ENCODE results near the gene ELAVL4.

The ELAVL4 gene

DNA sequence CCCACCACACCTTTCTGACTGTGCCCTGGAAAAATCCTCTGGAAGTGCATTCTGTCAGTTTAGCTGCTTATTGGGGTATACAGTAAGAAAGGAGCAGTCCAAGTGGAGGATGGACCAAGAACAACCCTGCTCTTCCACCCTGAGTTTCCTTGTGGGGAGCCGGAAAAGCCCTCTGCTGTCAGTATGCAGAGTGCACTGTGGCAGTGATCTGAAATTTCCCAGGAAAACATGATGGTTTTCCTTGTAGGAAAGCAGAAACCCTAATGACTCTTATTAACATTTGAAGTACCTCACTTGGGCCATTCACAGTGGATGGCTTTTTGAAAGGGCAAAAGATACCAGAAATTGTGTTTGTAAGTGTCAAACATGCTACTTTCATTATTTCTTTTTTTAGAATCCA, 20.5 kb downstream of the ELAVL4 start:
- no peak for DNase-seq (ENCODE audit: low read depth, low spot score)
- in situ Hi-C loops (cut with HindIII; ENCODE audit: low sequenced_read_pairs): no loop called here
- no peak overlapping the region for H3K4me3 ChIP-seq (ENCODE audit: low read depth, low read length)
- TF ChIP-seq CTCF (IDR thresholded peaks at IDR 0.05; ENCODE audit: low read depth, low read length): no peak

DNA sequence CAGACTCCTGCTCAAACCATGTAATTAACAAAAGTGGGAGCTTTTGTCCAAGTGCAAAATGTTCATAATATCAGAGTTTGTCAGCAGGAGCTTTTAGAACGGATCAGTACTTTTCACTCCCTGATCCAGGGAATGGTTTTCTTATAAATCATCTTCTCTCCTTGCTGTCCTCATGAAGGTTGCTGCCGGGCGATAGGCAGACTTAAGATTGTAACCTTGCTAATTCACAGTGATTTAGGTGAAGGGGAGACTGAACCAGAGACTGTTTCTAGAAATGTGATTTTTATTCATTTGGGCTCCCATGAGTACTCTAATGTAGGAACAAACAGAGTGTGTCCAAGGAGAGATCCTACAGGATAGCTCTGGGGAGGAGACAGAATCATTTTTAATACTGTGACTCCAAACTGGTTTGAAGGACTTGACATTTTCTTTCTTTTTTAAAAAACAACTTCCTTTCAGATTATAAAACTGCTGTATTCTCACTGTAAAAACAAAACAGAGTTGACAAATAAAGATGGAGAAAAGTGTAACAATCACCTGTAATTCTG, 23.7 kb downstream of the ELAVL4 start:
- DNase-seq (ENCODE audit: low read depth, low spot score): no peak
- in situ Hi-C loops (cut with HindIII; ENCODE audit: low sequenced_read_pairs): no loop called here
- no peak overlapping the region for H3K4me3 ChIP-seq (ENCODE audit: low read depth, low read length)
- TF ChIP-seq CTCF (IDR thresholded peaks at IDR 0.05; ENCODE audit: low read depth, low read length): no peak

DNA sequence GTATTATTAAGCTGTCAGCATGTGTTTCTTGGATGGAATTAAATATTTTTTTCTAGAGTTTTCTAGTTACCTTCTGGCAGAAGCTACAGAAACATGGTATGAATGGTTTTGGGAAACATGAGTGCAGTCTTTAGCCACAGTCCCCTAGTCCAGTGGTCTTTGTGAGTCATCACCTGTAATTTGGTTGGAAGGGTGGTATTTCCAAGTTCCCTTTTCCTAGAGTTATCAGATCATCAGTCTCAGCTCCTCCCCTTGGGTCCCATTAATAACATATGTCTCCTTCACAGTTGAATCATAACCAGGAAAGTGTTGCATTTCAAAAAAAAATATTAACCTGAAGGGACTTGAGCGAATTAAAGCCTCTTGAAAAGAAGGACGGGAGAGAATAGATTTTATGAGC, 27.0 kb downstream of the ELAVL4 start:
- no peak overlapping the region for H3K4me3 ChIP-seq (ENCODE audit: low read depth, low read length)
- TF ChIP-seq CTCF (IDR thresholded peaks at IDR 0.05; ENCODE audit: low read depth, low read length): no peak
- DNase-seq (ENCODE audit: low read depth, low spot score): no peak
- in situ Hi-C loops (cut with HindIII; ENCODE audit: low sequenced_read_pairs): no loop called here

GRCh38 chr1:50139339-50140181, 30.8 kb downstream of the ELAVL4 start:
- no peak for TF ChIP-seq CTCF (IDR thresholded peaks at IDR 0.05; ENCODE audit: low read depth, low read length)
- in situ Hi-C loops (cut with HindIII; ENCODE audit: low sequenced_read_pairs): no loop called here
- H3K4me3 ChIP-seq (ENCODE audit: low read depth, low read length): no peak overlapping the region
- DNase-seq (ENCODE audit: low read depth, low spot score): no peak

- TF ChIP-seq CTCF (IDR thresholded peaks at IDR 0.05; ENCODE audit: low read depth, low read length): no peak
- H3K4me3 ChIP-seq (ENCODE audit: low read depth, low read length): no peak overlapping the region
- no peak for DNase-seq (ENCODE audit: low read depth, low spot score)
- in situ Hi-C loops (cut with HindIII; ENCODE audit: low sequenced_read_pairs): no loop called here
Observed at GRCh38 chr1:50140182-50140447, 31.4 kb downstream of the ELAVL4 start.

DNA sequence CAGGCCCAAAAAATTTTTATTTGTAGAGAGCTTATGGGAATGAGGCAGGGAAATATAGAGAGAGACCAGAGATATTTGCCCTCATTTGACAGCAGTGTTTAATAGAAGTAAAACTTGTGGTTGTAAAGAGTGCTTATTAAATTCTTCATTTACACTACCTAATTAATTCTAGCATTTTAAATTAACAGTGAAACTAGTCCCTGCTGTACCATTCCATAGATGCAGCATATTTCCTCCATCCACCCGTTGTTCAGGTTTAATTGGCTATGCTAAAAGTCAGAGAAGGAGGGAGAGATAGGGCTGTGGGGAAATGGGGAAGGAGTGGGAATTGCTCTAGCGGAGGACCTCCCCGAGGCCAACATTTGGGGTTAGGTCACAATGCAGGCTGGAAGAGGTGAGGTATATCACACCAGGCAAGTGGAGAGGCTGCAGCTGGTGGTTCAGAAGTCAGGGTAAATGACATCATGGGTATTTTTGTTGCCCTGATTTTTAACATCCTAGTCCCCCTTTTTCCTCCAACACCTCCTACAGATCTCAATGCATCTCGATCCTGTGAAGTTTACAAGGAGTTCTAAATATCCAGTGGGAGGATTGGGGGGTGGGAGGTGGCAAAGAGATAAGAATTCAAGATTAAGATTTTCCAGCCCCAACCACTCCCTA, 38.6 kb downstream of the ELAVL4 start:
- no peak overlapping the region for H3K4me3 ChIP-seq (ENCODE audit: low read depth, low read length)
- in situ Hi-C loops (cut with HindIII; ENCODE audit: low sequenced_read_pairs): no loop called here
- DNase-seq (ENCODE audit: low read depth, low spot score): no peak
- no peak for TF ChIP-seq CTCF (IDR thresholded peaks at IDR 0.05; ENCODE audit: low read depth, low read length)

Measured in astrocyte of the spinal cord (primary cell).